ENCODE measurements around the gene WDR37. TPM values are rescaled to one million over a fixed set of nuclear protein-coding genes. Genes with fewer than 3 reads are reported as not detected.

WDR37 gene
- total RNA-seq, 4 donors from 2014 or later: 1.3 to 21.7 (median 11.2) TPM

GRCh38 chr10:1097436-1097835 lies 41.3 kb downstream of the WDR37 start:
- intact Hi-C loops (cut with DNase I; ENCODE audit: low total_unique reads): no loop called here
- Histone ChIP-seq H3K27me3 (no peaks in the 10 kb centered on the region), H3K9me3 (no peaks in the 10 kb centered on the region), H3K27ac (no peak overlapping the region), H3K4me1 (no peaks in the 10 kb centered on the region), H3K4me3 (no peak overlapping the region), H3K36me3 (no peaks in the 10 kb centered on the region)
- TF ChIP-seq POLR2A (IDR thresholded peaks at IDR 0.05): no peak
- no peak for TF ChIP-seq CTCF (IDR thresholded peaks at IDR 0.05)
- no peak for DNase-seq

GRCh38 chr10:1100143-1100542 lies 44.0 kb downstream of the WDR37 start:
- Histone ChIP-seq H3K4me1 (no peaks in the 10 kb centered on the region), H3K27me3 (no peaks in the 10 kb centered on the region), H3K9me3 (no peaks in the 10 kb centered on the region), H3K36me3 (no peaks in the 10 kb centered on the region), H3K4me3 (no peak overlapping the region), H3K27ac (no peak overlapping the region)
- DNase-seq: no peak
- intact Hi-C loops (cut with DNase I; ENCODE audit: low total_unique reads): no loop called here
- TF ChIP-seq POLR2A (IDR thresholded peaks at IDR 0.05) (no peak), CTCF (IDR thresholded peaks at IDR 0.05) (no peak)

GRCh38 chr10:1100691-1101368 lies 44.6 kb downstream of the WDR37 start:
- Histone ChIP-seq H3K4me3 (no peak overlapping the region), H3K27me3 (no peaks in the 10 kb centered on the region), H3K36me3 (no peaks in the 10 kb centered on the region), H3K4me1 (no peaks in the 10 kb centered on the region), H3K27ac (no peak overlapping the region), H3K9me3 (no peaks in the 10 kb centered on the region)
- TF ChIP-seq CTCF (IDR thresholded peaks at IDR 0.05) (no peak), POLR2A (IDR thresholded peaks at IDR 0.05) (no peak)
- no peak for DNase-seq
- intact Hi-C loops (cut with DNase I; ENCODE audit: low total_unique reads): no loop called here

- Histone ChIP-seq H3K4me3 (no peak overlapping the region), H3K9me3 (no peaks in the 10 kb centered on the region), H3K4me1 (no peaks in the 10 kb centered on the region), H3K36me3 (no peaks in the 10 kb centered on the region), H3K27ac (no peak overlapping the region), H3K27me3 (no peaks in the 10 kb centered on the region)
- intact Hi-C loops (cut with DNase I; ENCODE audit: low total_unique reads): no loop called here
- DNase-seq: no peak
- TF ChIP-seq CTCF (IDR thresholded peaks at IDR 0.05) (no peak), POLR2A (IDR thresholded peaks at IDR 0.05) (no peak)
Observed at GRCh38 chr10:1101946-1102345, 45.8 kb downstream of the WDR37 start.

- no peak for DNase-seq
Observed at GRCh38 chr10:1102416-1102815, 46.2 kb downstream of the WDR37 start.

More at GRCh38 chr10:1102416-1102815, 46.2 kb downstream of the WDR37 start:
- Histone ChIP-seq H3K9me3 (no peaks in the 10 kb centered on the region), H3K4me3 (no peak overlapping the region), H3K27ac (no peak overlapping the region), H3K27me3 (no peaks in the 10 kb centered on the region), H3K4me1 (no peaks in the 10 kb centered on the region), H3K36me3 (no peaks in the 10 kb centered on the region)
- intact Hi-C loops (cut with DNase I; ENCODE audit: low total_unique reads): no loop called here
- no peak for TF ChIP-seq CTCF (IDR thresholded peaks at IDR 0.05)
- no peak for TF ChIP-seq POLR2A (IDR thresholded peaks at IDR 0.05)

Data from uterus (tissue), 4 donors.